GM18526 (cell line): ENCODE data around the gene FAM78B.

Experiments used
- POLR2A ChIP-seq: IDR thresholded peaks from 3 replicates; pipeline ENCODE4 v1.6.1; 2011; ENCODE audit not compliant: insufficient read length; ENCODE audit errors: extremely low read depth

The FAM78B gene

DNA sequence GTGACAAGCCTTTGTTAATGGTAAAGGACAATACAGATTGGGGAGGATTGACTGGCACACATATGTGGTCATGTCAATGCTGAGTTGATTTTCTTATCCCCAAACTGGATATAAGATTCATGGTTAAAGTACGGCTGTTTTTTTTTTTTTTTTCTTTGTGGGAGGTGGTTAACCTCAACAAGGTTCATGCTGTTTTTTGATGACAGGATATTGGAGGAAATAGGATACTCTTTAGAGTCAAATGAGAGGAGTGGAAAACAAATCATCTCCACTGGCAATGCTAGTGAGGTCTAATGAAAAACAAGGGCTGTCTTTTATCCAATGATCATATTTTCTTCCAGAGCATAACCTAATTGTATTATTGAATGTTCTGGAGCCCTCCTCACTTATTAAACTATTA lies 140.2 kb downstream of the FAM78B start:
- TF ChIP-seq POLR2A = no peak

DNA sequence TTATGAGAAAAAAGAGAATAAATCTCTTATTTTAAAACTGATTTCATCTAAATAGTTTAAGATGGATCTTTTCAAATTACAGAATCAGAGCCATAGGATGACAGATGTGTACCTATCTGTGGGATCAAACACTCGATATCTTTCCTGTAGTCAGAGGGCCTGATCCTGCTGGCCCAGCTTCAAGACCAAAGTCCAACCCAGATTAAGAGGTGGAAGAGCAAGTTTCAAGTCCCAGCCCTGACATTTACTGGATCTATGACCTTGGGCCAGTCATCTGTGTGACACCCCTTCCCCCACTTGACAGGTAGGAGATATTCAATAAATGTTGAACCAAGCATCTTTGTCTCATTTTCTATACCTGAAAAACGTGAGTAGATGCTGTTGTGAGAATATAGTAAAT lies 140.7 kb downstream of the FAM78B start:
- no peak for TF ChIP-seq POLR2A

DNA sequence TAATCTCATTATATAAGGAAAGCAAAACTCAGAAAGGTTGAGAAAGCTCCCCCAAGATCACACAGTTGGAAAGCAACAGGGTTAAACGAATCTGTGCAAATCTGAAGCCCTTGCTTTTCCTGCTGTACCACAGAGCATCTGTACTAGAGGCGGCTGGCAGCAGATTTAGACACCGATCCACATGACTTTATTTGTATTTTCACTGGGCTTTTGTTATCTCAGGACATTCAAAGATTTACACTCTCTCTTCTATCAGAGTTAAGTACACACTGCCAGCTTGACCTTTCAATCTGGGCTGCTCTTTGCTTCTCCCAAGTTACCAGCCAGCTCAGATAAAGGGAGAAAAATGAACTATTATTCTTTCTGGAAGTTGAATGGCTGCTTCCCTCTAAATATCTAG lies 146.6 kb downstream of the FAM78B start:
- TF ChIP-seq POLR2A = no peak
